Superior temporal gyrus (tissue), 1 donor: ENCODE results near the gene FGF12.

Source experiments
- DNase-seq: peaks from one replicate; pipeline ENCODE4 v3.0.0-alpha.2; 2016; ENCODE audit errors: extremely low spot score

Gene FGF12

DNA sequence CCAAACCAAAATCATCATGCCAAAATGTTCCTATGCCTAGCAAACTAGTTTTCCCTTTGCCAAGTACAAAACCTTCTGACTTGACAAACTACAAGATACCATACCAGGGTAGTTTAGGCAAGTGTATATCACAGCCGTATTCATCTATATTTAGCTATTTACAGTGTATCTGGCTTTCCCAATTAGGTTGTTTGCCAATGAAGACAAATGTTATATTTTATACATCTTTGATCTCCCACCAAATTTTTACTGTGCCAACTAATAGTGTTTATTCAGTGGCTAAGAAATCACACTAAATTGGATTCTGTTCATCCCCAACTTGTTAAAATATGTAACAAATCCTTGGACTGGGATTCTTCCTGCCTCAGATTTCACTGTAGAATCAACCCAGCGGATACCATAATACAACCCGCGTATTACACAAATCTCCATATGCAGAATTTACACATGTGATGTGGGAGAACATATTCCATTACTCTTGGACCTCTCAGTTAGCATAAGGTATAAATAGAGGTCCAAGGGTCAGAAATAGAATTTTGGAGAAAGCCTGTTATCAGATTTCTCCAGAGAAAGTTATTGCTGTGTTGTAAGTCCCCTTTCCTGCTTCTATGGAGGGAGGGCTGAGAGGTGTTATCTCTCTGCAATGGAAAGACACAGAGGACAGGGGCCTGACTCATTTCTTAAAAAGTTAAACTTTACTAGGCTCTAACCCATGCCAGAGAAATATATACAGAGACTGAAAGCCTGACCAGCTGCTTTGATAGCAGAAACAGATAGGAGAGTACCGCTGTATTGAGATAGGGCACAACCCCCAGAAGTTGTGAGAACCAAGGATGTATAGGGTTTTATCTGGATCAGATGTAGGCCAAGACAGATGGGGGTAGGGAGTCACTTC, 467.0 kb downstream of the FGF12 start:
- DNase-seq, result no peak

GRCh38 chr3:192259661-192260060, 467.7 kb downstream of the FGF12 start:
- DNase-seq, result no peak

- no peak for DNase-seq
These were observed 468.6 kb downstream of the FGF12 start for GRCh38 chr3:192258721-192259120.

- no peak for DNase-seq
These were observed 471.5 kb downstream of the FGF12 start for GRCh38 chr3:192255839-192256238.

- DNase-seq, result no peak
These were observed 474.0 kb downstream of the FGF12 start for GRCh38 chr3:192253138-192253887.

- no peak for DNase-seq
These were observed 477.8 kb downstream of the FGF12 start for GRCh38 chr3:192249516-192249915.

- DNase-seq, result no peak
These were observed 480.3 kb downstream of the FGF12 start for GRCh38 chr3:192246847-192247559.

DNA sequence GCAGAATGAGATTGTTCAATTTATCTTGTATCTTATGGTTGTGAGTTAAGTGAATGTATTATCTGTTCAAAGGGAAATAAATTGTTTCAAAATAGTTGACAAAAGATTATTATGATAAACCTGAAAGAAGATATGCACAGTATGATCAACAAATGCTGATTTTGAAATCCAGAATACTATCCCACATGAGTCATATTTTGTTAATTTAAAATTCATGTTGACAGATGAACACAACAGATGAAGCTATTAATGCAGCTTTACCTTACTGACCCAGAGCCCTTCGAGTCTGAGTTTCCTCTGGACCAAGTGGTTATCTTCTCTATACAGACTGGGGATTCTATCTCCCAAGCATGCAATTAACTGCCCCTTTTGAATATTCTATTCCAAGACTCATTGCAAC, 482.8 kb downstream of the FGF12 start:
- no peak for DNase-seq

DNA sequence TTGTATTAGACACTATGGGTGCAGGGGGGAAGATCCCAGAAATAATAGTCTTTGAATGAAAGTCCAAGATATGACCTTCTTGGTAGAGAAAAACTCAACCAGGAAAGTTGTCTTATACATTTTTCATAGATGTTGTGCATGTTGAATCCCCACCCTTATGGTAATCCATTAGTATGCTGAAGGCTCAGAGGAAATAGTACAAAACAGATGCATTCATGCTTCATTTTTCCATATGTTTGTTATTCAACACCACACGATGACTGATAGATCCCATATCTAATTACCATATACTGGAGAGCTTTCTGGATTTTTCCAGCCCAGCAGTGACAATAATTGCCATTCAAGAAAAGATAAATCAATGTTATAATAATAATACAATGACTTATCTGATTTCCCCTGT, 487.4 kb downstream of the FGF12 start:
- no peak for DNase-seq

GRCh38 chr3:192237992-192238608, 489.2 kb downstream of the FGF12 start:
- no peak for DNase-seq

DNA sequence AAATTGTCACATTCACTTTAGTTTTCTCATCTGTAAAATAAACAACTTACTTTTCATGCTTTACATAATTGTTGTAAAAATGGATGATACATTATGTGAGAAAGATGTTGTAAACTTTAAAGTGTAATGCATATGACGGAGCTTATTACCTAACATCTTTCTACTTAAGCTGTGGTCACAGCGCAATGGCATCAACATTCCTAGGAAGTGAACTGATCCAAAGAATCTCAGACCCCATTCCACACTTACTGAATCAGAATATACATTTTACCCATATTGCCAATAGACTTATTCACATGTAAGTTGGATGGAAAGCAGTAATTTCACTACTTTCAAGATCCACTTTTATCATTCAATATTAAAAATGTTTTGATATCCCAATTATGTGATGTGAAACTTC, 497.5 kb downstream of the FGF12 start:
- no peak for DNase-seq

DNA sequence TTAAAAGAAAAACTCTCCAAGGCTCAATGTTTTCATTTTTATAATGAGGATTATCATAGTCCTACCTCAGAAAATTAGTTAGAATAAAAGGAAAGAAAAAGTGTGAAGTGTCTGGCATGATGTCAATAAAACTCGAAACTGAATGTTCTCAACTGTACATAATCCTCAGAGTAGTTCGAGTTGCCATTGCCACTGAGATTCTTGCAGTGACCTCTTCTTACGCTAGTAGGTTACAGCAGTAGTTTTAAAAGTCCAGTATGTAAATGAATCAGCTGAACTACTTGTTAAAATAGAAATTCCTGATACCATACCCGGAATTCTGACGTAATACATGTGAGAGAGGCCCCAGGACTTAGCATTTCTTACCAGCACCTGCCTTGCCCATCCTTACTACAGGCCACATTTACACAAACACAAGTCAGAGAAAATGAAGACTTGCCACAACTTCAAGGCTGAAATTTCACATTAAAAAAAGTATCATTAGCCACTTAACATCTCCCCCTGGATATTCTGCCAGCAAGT, 502.6 kb downstream of the FGF12 start:
- no peak for DNase-seq

- no peak for DNase-seq
These were observed 503.5 kb downstream of the FGF12 start for GRCh38 chr3:192223815-192224214.

GRCh38 chr3:192220915-192221314, 506.4 kb downstream of the FGF12 start:
- DNase-seq, result no peak

DNA sequence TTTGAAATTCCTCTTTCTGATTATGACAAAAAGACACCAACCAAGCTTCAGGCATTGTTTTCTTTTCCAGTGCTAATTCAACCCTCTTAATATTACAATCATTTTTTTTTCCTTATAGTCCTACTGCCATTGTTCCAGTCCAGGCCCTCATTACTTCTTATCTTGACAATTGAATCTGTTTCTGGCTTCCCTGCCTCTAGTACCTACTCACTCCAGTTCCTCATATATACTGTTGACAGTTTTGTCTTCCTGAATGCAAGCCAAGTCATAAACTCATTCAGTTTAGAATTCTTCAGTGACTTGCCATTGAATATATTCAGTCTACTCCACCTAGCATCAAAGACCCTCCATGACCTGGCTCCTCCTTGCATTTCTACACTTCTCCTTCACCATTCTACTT, 507.4 kb downstream of the FGF12 start:
- no peak for DNase-seq

DNA sequence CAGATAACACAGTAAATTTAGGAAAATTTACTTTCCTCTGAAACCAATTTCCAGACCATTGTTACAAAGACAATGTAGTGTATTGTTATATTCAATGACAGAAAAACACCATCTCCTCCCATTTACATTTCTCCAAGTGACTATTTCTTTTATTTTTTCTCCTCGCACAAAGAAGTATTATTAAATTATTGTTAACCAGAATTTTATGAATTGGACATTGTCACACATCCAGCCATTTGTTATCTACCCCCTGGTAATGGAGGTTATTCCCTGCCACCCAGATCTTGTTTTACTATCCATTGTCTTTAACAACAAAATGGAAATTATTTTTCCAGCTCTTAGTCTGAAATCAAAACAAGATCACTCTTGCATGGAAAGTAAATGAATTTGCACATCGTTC, 511.3 kb downstream of the FGF12 start:
- DNase-seq, result peak; percentile 62

GRCh38 chr3:192212979-192213378, 514.4 kb downstream of the FGF12 start:
- peak; percentile 55 for DNase-seq

DNA sequence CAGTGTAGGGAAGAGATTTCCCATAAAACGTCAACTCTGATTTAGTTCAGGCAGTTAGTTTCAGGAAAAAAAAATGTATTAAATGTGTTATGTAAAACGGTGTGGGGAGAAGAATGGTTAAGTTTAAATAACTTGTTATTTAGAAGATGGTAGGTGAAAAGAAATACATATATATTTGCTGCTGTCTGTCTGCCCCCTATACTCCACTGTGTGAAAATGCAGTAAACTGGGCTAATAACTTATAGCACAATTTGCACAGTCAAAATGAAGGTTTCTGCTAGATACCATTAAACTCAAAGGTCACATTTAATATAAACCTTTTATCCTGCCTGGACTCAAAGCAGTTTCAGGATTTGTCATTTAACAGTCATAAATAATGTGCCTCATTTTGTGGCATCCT, 515.0 kb downstream of the FGF12 start:
- no peak for DNase-seq

- no peak for DNase-seq
These were observed 519.7 kb downstream of the FGF12 start for GRCh38 chr3:192207651-192208050.

DNA sequence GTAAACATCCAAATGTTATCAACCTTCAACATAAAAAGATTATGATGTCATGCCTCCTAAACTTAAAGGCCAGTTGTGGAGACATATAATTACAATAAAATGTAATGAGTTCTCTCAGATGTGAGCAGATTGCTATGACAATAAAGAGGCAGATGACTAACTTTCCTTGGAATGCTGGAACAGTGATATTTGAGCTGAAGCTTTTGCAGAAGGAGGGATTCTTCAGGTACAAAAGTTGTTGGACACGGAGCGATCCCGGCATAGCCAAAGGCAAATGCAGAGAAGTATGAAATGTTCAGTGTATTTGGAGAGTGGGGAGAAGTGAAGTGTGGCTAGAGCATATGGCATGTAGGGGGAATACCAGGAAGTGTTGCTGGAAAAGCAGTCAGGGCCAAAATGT, 520.1 kb downstream of the FGF12 start:
- DNase-seq, result no peak

- DNase-seq, result no peak
These were observed 533.3 kb downstream of the FGF12 start for GRCh38 chr3:192194085-192194484.
